ENCODE measurements around the gene PEX7.
A peak's percentile ranks its signal among the peaks of the same experiment; 100 is the strongest.

PEX7 gene

DNA sequence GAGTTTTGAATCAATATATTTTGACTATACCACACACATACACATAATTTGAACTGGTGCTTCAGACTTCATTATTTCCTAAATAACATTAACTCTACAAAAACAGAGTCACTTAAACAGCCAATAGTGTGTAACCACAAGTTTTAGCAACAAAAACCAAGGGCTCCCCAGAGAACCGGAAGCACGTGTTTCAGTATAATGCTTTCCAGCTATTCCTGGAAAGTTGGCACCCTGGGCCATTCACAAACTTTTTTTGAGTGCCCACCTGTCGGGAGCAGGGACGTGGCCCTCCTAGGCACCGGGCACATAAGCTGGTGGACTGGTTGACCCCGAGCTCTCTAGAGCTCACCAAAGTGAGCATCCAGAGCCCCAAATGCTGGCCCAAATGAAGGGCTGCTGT lies 97.8 kb downstream of the PEX7 start:
- Mint-ChIP-seq H3K36me3 (no peaks in the 10 kb centered on the region), H3K4me3 (peak overlapping the region; percentile 22), H3K4me1 (peaks cover 33% of the 10 kb centered on the region), H3K27me3 (peaks cover 70% of the 10 kb centered on the region), H3K9me3 (no peaks in the 10 kb centered on the region), H3K27ac (no peak overlapping the region)
- CTCF ChIA-PET = no interaction called here
- no peak for DNase-seq

DNA sequence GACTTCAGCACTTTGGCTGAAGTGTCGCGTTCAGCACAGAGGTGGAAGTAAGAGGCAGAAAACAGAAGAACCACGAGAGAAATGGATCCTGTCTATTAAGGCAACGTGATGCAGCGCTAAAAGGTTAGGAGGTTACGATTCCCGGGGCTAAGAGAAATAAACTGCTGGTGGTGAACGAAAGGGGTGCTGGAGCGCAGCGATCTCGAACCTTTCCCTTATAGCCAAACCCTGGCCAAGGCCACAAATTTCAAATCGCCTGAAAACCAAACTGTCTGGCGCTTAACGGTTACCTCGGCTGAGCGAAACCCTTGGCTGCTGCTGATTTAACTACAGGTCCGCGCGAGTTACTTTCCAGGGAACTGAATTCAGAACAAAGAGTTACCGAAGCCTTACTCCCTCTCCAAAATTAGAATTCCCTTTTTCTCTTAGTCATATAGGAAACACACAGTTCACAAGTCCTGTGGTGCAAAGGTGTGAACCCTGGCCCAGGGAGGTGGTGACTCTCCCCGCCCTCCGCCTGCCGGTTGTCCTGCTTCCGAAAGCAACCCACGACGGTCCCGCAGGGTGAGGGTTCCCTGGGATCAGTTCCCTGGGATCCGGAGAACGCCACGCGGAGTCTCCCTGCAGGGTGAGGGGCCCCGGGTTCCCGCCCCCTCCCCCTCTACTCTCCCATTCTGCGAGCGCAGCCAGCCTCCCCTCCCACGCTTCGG lies 98.4 kb downstream of the PEX7 start:
- H3K4me1 Mint-ChIP-seq = peaks cover 33% of the 10 kb centered on the region
- H3K4me3 Mint-ChIP-seq = peak overlapping the region; percentile 63
- H3K27ac Mint-ChIP-seq = no peak overlapping the region
- CTCF ChIA-PET = no interaction called here
- peaks cover 72% of the 10 kb centered on the region for H3K27me3 Mint-ChIP-seq
- peak; percentile 24 for DNase-seq
- H3K9me3 Mint-ChIP-seq = no peaks in the 10 kb centered on the region
- no peaks in the 10 kb centered on the region for H3K36me3 Mint-ChIP-seq

DNA sequence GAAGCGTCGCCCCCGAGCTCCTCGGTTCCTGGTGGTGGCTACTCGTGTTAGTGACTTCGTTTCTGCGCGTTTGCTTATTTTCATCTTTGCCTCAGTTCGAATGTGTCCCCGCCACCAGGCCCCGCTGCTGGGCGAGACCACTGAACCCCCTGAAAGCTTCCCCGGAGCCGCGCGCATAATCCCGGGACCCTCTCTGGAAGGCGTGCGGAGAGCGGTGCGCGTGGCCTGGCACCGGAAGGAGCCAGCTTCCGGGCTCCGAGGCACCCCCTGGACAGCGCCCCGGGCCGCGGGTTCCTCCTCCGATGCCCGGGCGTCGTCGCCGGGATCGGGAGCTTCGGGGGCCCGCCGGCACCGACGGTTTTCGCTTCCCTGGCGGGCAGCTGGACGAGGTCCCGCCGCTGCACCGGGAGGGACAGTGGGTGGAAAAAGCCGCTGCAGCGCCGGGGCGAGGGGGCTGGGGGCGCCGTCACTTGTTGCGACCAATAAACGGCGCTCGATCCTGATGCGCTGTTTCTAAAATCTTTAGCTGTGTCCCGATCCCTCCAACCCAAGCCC lies 99.1 kb downstream of the PEX7 start:
- CTCF ChIA-PET = no interaction called here
- peaks cover 78% of the 10 kb centered on the region for H3K27me3 Mint-ChIP-seq
- H3K9me3 Mint-ChIP-seq = no peaks in the 10 kb centered on the region
- DNase-seq = peak; percentile 24
- H3K4me1 Mint-ChIP-seq = peaks cover 33% of the 10 kb centered on the region
- no peak overlapping the region for H3K27ac Mint-ChIP-seq
- H3K36me3 Mint-ChIP-seq = no peaks in the 10 kb centered on the region
- peak overlapping the region; percentile 63 for H3K4me3 Mint-ChIP-seq

DNA sequence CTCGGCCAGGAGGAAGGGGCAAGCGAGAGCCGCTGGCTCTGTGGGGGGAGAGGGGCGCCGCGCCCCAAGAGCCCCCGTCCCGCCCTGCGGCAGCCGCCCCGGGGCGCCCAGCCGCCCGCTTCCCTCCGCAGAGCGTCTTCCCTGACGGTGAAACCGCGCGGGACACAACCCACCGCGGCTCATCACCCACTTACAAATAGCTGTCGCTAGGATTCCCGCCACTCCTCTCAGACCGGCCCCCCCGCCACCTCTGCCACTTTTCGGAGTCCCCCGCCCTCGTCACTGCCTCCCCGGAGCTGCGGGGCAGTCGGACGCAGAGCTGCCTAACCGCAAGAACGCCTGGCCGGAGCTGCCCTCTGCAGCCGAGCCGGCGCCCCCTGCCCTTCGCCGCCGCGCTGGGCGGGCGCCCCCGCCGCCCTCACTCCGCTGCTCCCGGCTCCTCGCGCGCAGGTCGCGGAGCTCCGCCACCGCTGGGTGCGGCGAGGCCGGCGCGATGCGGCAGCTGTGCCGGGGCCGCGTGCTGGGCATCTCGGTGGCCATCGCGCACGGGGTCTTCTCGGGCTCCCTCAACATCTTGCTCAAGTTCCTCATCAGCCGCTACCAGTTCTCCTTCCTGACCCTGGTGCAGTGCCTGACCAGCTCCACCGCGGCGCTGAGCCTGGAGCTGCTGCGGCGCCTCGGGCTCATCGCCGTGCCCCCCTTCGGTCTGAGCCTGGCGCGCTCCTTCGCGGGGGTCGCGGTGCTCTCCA lies 99.7 kb downstream of the PEX7 start, which contains the start of gene SLC35D3:
TSS of gene SLC35D3 (plus strand) at position 366 of the 749 bp plus-strand sequence. CDS start at position 494, 128 bp downstream.
- no peaks in the 10 kb centered on the region for H3K36me3 Mint-ChIP-seq
- peaks cover 33% of the 10 kb centered on the region for H3K4me1 Mint-ChIP-seq
- CTCF ChIA-PET = no interaction called here
- DNase-seq = peak; percentile 42
- peaks cover 83% of the 10 kb centered on the region for H3K27me3 Mint-ChIP-seq
- no peaks in the 10 kb centered on the region for H3K9me3 Mint-ChIP-seq
- no peak within 1 kb of the TSS for H3K27ac Mint-ChIP-seq
- H3K4me3 Mint-ChIP-seq = peak within 1 kb of the TSS; percentile 69

DNA sequence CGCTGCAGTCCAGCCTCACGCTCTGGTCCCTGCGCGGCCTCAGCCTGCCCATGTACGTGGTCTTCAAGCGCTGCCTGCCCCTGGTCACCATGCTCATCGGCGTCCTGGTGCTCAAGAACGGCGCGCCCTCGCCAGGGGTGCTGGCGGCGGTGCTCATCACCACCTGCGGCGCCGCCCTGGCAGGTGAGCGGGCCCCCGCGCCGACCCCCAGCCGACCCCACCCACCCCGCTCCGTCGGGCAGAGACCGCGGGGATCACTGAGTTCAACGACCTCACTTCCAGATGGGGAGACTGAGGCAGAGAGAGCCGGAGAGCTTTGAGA lies 100.3 kb downstream of the PEX7 start:
- Mint-ChIP-seq H3K9me3 (no peaks in the 10 kb centered on the region), H3K36me3 (no peaks in the 10 kb centered on the region), H3K4me3 (peak overlapping the region; percentile 69), H3K27ac (no peak overlapping the region), H3K4me1 (peaks cover 33% of the 10 kb centered on the region), H3K27me3 (peaks cover 86% of the 10 kb centered on the region)
- DNase-seq = no peak
- CTCF ChIA-PET = no interaction called here

DNA sequence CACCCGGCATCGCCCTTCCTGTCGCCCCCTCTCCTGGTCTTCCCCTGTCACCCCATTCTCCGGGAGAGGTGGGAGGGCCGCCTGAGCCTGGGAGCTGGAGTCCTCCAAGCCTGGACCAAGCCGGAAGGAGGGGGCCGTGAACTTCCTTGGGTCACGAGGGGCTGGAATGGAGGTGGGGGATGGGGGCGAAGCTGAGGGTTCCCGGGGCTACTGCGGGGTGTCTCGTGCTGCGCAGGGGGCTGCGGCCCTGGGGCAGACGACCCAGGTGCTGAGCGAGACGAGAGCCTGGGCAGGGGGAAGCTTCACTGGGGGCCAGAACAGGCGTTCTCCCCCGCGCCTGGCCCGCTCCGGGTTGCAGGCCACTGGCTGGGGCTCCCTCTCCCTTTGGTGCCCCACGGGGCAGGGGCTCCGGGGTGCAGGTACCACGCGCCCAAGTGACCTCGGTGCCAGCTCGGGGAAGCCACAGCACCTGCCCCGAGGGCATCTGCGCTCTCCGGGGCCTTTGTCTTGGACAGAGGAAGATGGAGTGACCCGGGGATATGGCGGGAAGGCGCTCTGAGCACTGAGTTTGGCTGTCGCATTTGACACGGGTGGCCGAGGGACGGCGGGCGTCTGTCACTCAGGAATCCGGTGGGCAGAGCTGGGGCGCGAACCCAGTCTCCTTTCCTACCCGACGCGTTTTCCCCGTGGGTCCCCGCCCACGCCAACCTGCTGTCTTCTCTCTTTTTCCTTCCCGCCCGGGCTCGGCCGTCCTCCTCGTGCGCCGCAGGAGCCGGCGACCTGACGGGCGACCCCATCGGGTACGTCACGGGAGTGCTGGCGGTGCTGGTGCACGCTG lies 100.9 kb downstream of the PEX7 start:
- CTCF ChIA-PET = interaction anchor here (0.8 kb wide), 1 partner anchor 177 kb away, joined by 3 read pairs; no protein-coding TSS in a partner anchor
- peak; percentile 33 for DNase-seq

DNA sequence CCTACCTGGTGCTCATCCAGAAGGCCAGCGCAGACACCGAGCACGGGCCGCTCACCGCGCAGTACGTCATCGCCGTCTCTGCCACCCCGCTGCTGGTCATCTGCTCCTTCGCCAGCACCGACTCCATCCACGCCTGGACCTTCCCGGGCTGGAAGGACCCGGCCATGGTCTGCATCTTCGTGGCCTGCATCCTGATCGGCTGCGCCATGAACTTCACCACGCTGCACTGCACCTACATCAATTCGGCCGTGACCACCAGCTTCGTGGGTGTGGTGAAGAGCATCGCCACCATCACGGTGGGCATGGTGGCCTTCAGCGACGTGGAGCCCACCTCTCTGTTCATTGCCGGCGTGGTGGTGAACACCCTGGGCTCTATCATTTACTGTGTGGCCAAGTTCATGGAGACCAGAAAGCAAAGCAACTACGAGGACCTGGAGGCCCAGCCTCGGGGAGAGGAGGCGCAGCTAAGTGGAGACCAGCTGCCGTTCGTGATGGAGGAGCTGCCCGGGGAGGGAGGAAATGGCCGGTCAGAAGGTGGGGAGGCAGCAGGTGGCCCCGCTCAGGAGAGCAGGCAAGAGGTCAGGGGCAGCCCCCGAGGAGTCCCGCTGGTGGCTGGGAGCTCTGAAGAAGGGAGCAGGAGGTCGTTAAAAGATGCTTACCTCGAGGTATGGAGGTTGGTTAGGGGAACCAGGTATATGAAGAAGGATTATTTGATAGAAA lies 101.7 kb downstream of the PEX7 start:
- CTCF ChIA-PET = interaction anchor here (0.8 kb wide), 1 partner anchor 176 kb away, joined by 3 read pairs; no protein-coding TSS in a partner anchor
- Mint-ChIP-seq H3K27me3 (peaks cover 74% of the 10 kb centered on the region), H3K36me3 (no peaks in the 10 kb centered on the region), H3K4me1 (peaks cover 33% of the 10 kb centered on the region), H3K27ac (no peak overlapping the region), H3K9me3 (no peaks in the 10 kb centered on the region), H3K4me3 (no peak overlapping the region)
- DNase-seq = no peak

More for the DNA sequence above, 100.9 kb downstream of the PEX7 start:
- Mint-ChIP-seq H3K9me3 (no peaks in the 10 kb centered on the region), H3K4me1 (peaks cover 33% of the 10 kb centered on the region), H3K36me3 (no peaks in the 10 kb centered on the region), H3K27me3 (peaks cover 80% of the 10 kb centered on the region), H3K4me3 (no peak overlapping the region), H3K27ac (no peak overlapping the region)

DNA sequence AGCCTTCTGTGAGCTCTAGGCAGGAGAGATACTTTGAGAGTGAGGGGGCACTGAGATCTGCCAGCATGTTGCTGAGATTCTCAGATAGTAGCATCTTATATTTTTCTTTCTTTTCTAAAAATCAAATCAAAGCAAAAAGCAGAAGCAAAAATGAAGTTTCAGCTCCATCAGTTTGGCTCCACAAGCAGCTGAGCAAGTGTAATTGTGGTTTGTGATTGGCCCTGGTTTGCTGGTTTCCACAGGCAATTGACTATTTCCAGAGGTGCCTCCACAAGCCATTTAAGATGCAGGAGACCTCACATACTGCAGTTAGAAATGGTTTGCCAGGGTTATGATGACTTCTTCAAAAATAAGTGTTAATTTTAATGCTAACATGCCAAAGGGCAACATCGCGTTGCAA lies 104.0 kb downstream of the PEX7 start:
- no peak for DNase-seq
- no peaks in the 10 kb centered on the region for H3K9me3 Mint-ChIP-seq
- H3K27me3 Mint-ChIP-seq = peaks cover 72% of the 10 kb centered on the region
- H3K4me1 Mint-ChIP-seq = peaks cover 15% of the 10 kb centered on the region
- H3K27ac Mint-ChIP-seq = no peak overlapping the region
- CTCF ChIA-PET = interaction anchor here (1.0 to 1.5 kb wide), 3 partner anchors 10 to 36 kb away, joined by 3 read pairs; no protein-coding TSS in a partner anchor
- no peak overlapping the region for H3K4me3 Mint-ChIP-seq
- no peaks in the 10 kb centered on the region for H3K36me3 Mint-ChIP-seq

DNA sequence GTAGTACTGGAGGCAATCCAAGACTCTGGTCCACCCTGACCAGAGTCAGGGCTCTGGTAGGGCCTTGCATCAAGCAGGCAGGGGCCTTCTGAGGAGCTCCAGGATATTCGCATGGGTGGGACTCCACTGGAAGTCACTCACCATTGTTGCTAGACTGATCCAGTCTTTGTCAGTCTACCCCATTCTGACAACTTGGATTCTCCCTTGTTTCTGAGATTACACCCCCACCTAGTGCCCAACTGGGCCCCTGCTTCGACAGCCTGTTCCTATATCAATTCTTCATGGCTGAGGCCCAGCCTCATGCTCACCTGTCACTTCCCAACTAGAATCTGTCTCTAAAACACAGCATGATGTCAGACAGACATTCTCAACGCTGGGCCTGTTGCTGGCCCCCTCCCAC lies 104.9 kb downstream of the PEX7 start:
- CTCF ChIA-PET = no interaction called here
- peak; percentile 46 for DNase-seq
- no peaks in the 10 kb centered on the region for H3K9me3 Mint-ChIP-seq
- no peak overlapping the region for H3K27ac Mint-ChIP-seq
- peaks cover 14% of the 10 kb centered on the region for H3K4me1 Mint-ChIP-seq
- peaks cover 65% of the 10 kb centered on the region for H3K27me3 Mint-ChIP-seq
- no peak overlapping the region for H3K4me3 Mint-ChIP-seq
- no peaks in the 10 kb centered on the region for H3K36me3 Mint-ChIP-seq

DNA sequence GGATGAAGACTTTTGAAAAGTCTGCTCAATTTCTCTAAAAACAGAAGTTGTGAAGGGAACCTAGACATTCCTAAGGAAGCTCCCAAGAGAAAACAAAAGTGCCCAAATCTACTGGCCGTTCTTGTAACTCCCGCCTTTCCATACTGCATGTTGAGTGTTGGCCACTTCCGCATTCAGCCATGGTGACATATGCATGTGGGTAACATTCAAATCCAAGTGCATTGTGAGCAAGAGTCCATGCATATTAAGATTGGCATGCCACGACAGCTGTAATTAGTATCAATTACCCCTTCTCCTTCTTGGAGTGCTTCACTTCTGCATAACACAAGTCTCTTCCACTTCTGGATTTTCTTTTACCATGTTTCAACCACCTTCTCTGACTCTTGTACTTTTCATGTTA lies 108.1 kb downstream of the PEX7 start:
- Mint-ChIP-seq H3K27me3 (peaks cover 53% of the 10 kb centered on the region), H3K36me3 (no peaks in the 10 kb centered on the region), H3K4me1 (no peaks in the 10 kb centered on the region), H3K9me3 (no peaks in the 10 kb centered on the region), H3K27ac (no peak overlapping the region), H3K4me3 (no peak overlapping the region)
- CTCF ChIA-PET = no interaction called here
- DNase-seq = no peak

DNA sequence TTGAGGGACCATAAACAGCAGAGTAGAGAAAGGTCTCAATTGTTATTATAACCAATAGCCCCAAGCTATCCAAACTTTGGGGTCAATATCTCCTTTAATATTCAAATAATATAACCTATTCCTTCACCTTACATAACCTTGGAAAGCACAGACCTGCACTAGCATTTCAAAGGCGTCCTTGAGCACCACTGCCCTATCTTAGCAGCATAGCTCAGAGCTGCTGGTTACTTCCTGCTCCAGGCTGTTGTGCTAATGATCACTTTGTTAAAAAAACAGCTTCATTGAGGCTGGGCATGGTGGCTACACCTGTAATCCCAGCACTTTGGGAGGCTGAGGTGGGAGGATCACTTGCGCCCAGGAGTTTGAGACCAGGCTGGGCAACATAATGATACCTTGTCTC lies 110.2 kb downstream of the PEX7 start:
- H3K4me1 Mint-ChIP-seq = no peaks in the 10 kb centered on the region
- DNase-seq = no peak
- no peak overlapping the region for H3K4me3 Mint-ChIP-seq
- H3K36me3 Mint-ChIP-seq = no peaks in the 10 kb centered on the region
- no peaks in the 10 kb centered on the region for H3K9me3 Mint-ChIP-seq
- H3K27ac Mint-ChIP-seq = no peak overlapping the region
- H3K27me3 Mint-ChIP-seq = peaks cover 44% of the 10 kb centered on the region
- CTCF ChIA-PET = no interaction called here

DNA sequence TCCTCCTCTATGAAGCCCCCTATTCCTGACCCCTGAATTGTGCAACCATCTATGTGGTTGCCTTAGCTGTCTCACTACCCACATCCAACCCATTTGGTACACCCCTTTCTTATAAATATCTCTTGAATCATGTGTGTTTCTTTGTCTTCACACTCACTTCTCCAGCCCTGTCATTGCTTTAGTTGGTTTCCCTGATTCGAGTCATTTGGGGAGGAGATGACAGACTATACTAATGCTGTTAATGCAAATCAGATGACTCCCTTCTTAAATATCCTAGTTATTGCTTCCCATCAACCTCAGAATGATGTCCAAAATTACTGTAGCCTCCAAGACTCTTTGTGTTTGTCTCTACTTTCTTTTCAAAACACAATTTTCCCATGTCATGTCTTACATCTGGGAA lies 122.7 kb downstream of the PEX7 start:
- CTCF ChIA-PET = no interaction called here

DNA sequence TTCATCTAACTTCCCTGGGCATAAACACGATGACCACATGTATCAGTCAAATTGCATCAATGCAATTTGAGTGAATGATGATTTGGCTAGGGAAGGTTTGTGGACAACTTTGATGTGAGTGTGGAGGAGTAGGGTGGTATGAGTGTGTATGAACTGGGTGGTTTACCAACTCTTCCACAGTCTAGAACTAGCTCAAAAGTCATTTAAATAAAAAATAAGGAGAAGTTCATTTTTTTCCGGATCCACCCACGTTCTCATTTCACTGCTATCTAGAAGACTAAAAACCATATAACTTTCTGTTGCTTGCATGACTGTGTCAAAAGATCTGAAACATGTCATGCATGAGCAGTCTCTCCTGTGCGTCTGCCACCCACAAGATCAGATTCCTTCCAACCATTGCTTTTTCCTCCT lies 123.3 kb downstream of the PEX7 start:
- H3K27ac Mint-ChIP-seq = no peak overlapping the region
- H3K36me3 Mint-ChIP-seq = no peaks in the 10 kb centered on the region
- no peak overlapping the region for H3K4me3 Mint-ChIP-seq
- CTCF ChIA-PET = no interaction called here
- no peaks in the 10 kb centered on the region for H3K27me3 Mint-ChIP-seq
- H3K4me1 Mint-ChIP-seq = no peaks in the 10 kb centered on the region
- DNase-seq = no peak
- H3K9me3 Mint-ChIP-seq = peaks cover 3% of the 10 kb centered on the region

More for the DNA sequence above, 122.7 kb downstream of the PEX7 start:
- no peaks in the 10 kb centered on the region for H3K4me1 Mint-ChIP-seq
- H3K9me3 Mint-ChIP-seq = peaks cover 3% of the 10 kb centered on the region
- H3K36me3 Mint-ChIP-seq = no peaks in the 10 kb centered on the region
- DNase-seq = no peak
- no peak overlapping the region for H3K27ac Mint-ChIP-seq
- no peak overlapping the region for H3K4me3 Mint-ChIP-seq
- H3K27me3 Mint-ChIP-seq = no peaks in the 10 kb centered on the region

DNA sequence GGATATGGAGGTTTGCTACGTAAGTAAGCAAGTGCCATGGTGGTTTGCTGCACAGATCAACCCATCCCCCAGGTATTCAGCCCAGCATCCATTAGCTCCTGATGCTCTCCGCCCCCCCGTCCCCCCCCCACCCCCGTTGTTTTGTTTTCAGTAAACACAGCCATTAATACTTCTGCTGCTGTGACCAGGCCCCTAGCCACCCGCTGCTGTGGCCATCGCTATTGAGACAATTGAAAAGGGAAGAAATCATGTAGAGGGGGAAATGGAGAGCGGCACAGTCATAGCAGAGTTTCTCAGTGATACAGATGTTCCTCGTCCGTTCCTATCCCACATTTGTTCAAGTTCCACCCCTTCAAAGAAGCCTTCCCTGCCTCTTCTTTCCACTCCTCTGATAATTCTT lies 124.6 kb downstream of the PEX7 start:
- CTCF ChIA-PET = no interaction called here
- H3K9me3 Mint-ChIP-seq = no peaks in the 10 kb centered on the region
- no peaks in the 10 kb centered on the region for H3K36me3 Mint-ChIP-seq
- H3K27me3 Mint-ChIP-seq = peaks cover under 1% of the 10 kb centered on the region
- H3K4me3 Mint-ChIP-seq = no peak overlapping the region
- DNase-seq = no peak
- H3K27ac Mint-ChIP-seq = no peak overlapping the region
- H3K4me1 Mint-ChIP-seq = no peaks in the 10 kb centered on the region

All from activated naive CD4-positive, alpha-beta T cell treated with anti-CD3 and anti-CD28 coated beads, Interleukin-2, amount 10 ng/mL, durations not matched to agents 7 days and 5 days (primary cell).